Measurements from ENCODE around the gene COPS7A.

- TF ChIP-seq, protein P1, sequence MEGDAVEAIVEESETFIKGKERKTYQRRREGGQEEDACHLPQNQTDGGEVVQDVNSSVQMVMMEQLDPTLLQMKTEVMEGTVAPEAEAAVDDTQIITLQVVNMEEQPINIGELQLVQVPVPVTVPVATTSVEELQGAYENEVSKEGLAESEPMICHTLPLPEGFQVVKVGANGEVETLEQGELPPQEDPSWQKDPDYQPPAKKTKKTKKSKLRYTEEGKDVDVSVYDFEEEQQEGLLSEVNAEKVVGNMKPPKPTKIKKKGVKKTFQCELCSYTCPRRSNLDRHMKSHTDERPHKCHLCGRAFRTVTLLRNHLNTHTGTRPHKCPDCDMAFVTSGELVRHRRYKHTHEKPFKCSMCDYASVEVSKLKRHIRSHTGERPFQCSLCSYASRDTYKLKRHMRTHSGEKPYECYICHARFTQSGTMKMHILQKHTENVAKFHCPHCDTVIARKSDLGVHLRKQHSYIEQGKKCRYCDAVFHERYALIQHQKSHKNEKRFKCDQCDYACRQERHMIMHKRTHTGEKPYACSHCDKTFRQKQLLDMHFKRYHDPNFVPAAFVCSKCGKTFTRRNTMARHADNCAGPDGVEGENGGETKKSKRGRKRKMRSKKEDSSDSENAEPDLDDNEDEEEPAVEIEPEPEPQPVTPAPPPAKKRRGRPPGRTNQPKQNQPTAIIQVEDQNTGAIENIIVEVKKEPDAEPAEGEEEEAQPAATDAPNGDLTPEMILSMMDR (IDR thresholded peaks at IDR 0.05), result no peak
- peak; percentile 23 to 51 for TF ChIP-seq POLR2A (IDR thresholded peaks at IDR 0.05)
Measured at GRCh38 chr12:6765634-6766581, 42.1 kb downstream of the COPS7A start, which contains the start of gene PTMS.
